HCT116 (cell line): ENCODE measurements around the gene SLC35G6.

Experiments used
- CEBPB ChIP-seq: IDR thresholded peaks from 2 replicates; pipeline ENCODE4 v1.6.1; 2012; ENCODE audit warnings: low read depth
- CTCF ChIP-seq, 3 experiments: fragments of 200-600 bp in 1 of 3; sonication (generic) in 1 of 3; IDR thresholded peaks in 2 of 3; conservative IDR thresholded peaks in 1 of 3; 2 replicates each; pipeline ENCODE4 v1.5.1; 2012 to 2017; ENCODE audit warnings: low read depth in 2 of 3, low read length in 2 of 3, antibody characterized with exemption in 1 of 3, borderline replicate concordance in 1 of 3, control low read depth in 1 of 3, mild to moderate bottlenecking in 1 of 3, mixed read lengths in 1 of 3, mixed run types in 1 of 3, moderate library complexity in 1 of 3; ENCODE audit not compliant: insufficient read depth in 1 of 3
- EZH2phosphoT487 ChIP-seq: fragments of 200-600 bp; IDR thresholded peaks from 2 replicates; pipeline ENCODE4 v1.6.1; 2018; ENCODE audit warnings: antibody characterized with exemption, borderline replicate concordance
- POLR2A ChIP-seq: IDR thresholded peaks from 2 replicates; pipeline ENCODE4 v1.7.0; 2011; ENCODE audit warnings: borderline replicate concordance; ENCODE audit not compliant: insufficient read depth, insufficient read length; ENCODE audit errors: extremely low read depth
- POLR2AphosphoS5 ChIP-seq: IDR thresholded peaks from 2 replicates; pipeline ENCODE4 v1.6.1; 2011; ENCODE audit warnings: mild to moderate bottlenecking, low read depth, low read length, moderate library complexity
- REST ChIP-seq: IDR thresholded peaks from 2 replicates; pipeline ENCODE4 v1.6.1; 2012; ENCODE audit warnings: low read depth
- SP1 ChIP-seq: IDR thresholded peaks from 2 replicates; pipeline ENCODE4 v1.6.1; 2012; ENCODE audit warnings: low read depth
- YY1 ChIP-seq: IDR thresholded peaks from 2 replicates; pipeline ENCODE4 v1.6.1; 2011; ENCODE audit warnings: low read length, low read depth, moderate library complexity, mild to moderate bottlenecking; ENCODE audit not compliant: insufficient replicate concordance; ENCODE audit errors: extremely low read depth

DNA sequence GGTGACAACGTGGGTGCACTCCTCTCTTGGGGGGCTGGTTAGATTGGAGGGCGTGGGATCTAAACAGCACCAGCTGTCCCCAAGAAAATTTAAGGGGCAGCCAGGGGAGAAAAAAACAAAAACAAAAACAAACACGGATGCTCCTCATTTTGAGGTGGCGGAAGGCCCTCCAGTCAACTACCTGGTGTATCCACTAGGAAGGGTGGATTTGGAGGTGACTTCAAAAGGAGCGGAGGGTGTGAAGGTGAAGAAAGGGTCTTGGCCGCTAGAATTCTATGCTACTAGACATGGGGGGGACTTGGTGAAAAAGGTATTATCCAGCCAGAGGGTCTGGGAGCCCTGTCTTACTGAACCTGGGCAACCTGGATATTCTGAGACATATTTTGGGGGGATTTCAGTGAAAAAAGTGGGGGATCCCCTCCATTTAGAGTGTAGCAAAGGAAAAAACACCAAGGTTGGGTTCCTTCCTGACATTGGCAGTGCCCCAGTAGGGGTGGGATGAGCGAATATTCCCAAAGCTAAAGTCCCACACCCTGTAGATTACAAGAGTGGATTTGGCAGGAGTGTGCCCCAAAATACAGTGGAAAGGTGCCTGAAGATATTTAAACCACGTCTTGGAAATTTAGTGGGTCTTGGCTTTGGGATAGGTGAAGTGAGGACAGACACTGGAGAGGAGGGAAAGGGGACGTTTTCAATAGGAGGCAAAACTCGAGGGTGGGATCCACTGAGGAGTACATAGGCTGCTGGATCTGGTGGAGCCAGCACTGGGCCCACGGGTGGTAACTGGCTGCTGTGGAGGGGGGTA is 42.4 kb upstream of the SLC35G6 start:
- TF ChIP-seq CTCF (IDR thresholded peaks at IDR 0.05 in 2 of 3, conservative IDR thresholded peaks at IDR 0.05 in 1 of 3; ENCODE audit: borderline replicate concordance in 1 of 3, insufficient read depth in 1 of 3, low read depth in 2 of 3, low read length in 2 of 3): no peak
- TF ChIP-seq REST: no peak
- TF ChIP-seq CEBPB: no peak
- no peak for TF ChIP-seq YY1
- no peak for TF ChIP-seq POLR2AphosphoS5
- TF ChIP-seq POLR2A: no peak
- no peak for TF ChIP-seq EZH2phosphoT487
- TF ChIP-seq SP1: no peak
